GM18517 (cell line): ENCODE data around the gene ACOT12.
"Not testable (repeated sequence)": the region's sequence is repeated elsewhere in the genome, so short reads cannot be mapped to it uniquely, and the experiment has no call there.

Source experiments
- ATAC-seq: cut with Tn5 transposase; IDR thresholded peaks from one replicate; pipeline ENCODE4 v1.9.1; 2021; ENCODE audit warnings: mild to moderate bottlenecking, moderate library complexity; ENCODE audit not compliant: unreplicated experiment

ACOT12 gene

GRCh38 chr5:81393783-81394718 is at the start of gene ACOT12:
TSS of gene ACOT12 (minus strand) at chr5:81394134. CDS start at chr5:81394114, 20 bp downstream.
- no peak for ATAC-seq

- no peak for ATAC-seq
These were observed 41.1 kb upstream of the ACOT12 start for GRCh38 chr5:81435023-81435422.

DNA sequence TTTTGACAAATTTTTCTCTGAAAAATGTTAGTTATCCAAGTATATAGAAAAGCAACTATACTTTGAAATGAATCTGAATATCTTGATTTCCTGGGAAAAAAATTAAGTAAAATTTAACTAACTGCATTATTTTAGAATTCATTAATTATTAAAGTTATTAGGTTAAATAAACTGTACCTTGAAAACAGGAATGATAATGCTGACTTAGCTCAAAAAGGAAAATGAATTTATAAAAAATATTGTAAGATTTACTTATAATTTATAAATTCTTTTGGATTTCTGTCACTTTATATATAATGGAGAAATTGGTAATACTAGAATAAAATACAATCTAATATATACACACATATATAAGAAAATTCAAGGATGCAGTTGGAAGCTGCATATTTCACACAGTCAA is 36.1 kb upstream of the ACOT12 start:
- no peak for ATAC-seq

DNA sequence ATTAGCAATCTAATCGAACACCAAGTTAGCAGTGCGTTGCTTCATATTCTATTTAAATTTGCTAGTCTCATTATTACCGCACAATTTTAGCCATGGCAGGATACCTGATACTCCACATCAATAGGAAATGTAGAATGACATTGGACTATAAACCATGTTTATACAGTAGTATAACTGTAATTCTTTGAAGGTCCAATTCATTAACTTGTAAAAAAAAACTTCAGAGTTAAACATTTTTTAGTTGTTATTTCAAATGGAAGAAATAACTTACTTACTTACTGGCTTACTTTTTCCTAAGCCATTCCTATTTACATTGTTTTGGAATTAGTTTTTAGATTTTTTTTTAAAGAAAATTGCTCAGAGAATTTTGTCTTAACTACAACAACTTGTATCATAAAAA is 35.4 kb upstream of the ACOT12 start:
- ATAC-seq, result no peak

DNA sequence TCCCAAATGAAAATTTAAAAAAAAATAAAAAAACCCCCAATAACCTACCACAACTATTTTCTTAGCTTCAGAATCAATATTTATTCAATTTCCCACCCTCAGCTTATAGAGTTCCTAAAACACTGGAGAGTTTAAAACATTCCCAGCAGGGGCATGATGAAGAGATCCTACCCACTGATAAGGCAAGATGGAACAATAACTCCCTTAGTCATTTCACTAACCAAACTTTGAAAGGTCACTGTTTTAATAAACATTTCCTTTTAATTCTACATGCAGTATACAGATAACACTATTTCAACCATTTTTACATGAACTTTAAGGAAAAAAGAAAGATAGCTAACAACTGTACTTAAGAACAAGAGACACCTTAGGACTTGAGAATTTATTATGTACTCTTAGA is 34.9 kb upstream of the ACOT12 start:
- no peak for ATAC-seq

GRCh38 chr5:81428446-81428845 is 34.5 kb upstream of the ACOT12 start:
- ATAC-seq, result no peak

- ATAC-seq, result no peak
These were observed 33.6 kb upstream of the ACOT12 start for GRCh38 chr5:81427566-81427965.

DNA sequence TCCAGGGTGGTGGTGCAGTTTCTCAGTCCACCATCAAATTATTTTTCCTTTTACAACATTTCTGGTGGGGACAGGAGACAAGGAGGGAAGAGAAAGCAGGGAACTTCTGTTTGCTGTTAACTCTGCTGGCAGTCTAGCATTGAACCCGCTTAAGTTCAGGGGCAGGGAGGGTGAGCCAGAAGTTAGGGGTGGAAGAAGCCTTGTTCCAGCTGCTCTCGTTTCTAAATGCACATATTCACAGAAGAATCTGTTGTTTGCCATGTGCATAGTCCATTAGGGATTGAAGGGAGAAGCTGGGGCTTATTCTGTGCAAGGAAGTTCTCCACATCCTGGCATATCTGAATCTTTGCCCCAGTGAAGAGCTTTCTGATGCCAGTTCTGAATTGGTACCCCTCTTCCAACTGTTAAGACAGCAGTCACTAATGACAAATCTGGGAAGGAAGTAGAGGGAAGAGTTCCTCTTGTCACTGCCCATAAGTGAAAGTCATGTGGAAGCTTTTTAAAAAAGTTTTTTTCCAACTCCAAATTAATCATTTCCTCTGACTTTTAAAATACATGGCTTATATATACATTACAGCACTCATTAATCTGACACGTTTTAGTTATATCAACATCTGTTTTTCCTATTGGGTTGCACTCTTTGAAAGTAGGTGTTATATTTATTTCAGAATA is 32.6 kb upstream of the ACOT12 start:
- no peak for ATAC-seq

DNA sequence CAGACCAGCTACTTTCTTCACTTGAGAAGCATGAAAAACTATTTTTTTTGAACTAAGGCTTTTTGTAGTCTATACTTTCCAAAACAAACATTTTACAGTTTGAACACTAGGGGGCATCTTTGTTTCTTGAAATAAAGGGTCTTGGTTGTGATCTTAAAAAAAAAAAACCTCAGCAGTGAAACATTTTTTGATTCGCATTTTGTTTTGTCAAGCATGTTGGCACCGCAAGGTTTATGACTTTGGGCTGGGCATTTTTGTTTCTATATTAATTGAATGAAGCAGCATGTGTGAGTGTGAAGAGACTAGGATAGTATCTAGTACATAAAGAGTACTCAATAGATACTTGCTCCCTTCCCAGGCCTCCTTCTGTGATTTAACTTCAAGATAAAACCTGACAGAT is 31.6 kb upstream of the ACOT12 start:
- no peak for ATAC-seq

DNA sequence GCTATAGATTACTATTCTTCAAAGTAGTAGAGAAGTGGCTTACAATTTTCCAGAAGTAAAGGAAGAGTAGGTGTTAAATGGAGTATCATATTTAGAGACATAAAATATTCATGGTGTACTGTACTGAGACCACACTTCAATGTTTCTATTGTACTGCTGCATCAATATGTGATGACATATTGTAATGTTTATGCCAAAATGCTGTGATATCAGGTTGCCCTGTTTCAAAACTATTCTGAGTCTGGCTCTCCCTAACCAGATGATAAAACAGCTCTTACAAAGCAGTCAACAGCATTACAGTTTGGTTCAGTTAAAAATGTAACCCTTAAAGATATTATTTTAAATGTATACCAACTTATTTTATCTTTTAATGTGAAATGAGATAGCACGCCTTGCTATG is 30.8 kb upstream of the ACOT12 start:
- no peak for ATAC-seq

DNA sequence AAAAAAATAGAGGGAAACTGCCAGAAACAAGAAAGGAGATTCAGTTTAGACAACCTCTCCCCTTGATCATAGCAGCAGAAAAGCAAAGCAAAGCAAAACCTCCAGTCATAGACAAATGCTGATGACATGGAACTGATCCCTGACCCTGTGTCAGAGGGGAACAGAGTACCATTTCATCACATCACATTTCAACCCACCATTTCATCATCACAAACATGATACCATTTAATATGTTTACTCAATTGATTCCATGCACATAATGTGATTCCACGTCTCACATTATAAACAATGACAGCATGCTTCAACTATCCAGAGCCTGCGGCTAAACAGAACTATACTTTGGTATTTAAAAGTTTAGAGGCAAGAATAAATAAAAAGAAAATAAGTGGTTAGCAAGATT is 28.7 kb upstream of the ACOT12 start:
- no peak for ATAC-seq

- no peak for ATAC-seq
These were observed 26.2 kb upstream of the ACOT12 start for GRCh38 chr5:81420039-81420667.

DNA sequence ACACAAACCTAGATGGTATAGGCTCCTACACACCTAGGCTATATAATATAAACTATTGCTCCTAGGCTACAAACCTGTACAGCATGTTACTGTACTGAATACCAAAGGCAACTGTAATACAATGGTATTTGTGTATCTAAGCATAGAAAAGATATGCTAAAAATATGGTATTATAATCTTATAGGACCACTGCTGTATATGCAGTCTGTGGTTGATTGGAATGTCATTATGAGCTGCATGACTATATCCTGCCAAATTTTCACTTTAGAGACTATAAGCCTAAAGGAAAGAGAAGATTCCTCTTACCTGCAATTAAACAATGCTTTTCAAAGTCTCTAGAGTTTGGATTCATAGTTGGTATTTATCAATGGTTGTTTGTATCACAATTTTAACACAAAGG is 24.7 kb upstream of the ACOT12 start:
- ATAC-seq, result no peak

DNA sequence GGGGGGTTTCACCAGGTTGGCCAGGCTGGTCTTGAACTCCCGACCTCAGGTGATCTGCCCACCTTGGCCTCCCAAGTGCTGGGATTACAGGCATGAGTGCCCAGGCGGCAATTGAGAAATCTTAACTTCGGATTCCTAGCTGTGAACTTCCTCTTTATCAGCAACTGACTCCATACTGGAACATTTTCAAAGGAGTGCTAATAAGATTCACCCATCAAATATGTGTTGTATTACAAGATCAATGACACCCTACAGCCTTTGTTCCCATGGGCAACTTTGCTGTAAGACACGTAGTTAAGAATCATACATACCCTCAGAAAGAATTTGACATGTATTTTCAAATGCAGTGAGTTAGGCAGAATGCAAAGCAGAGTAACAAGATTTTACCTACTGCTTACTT is 23.1 kb upstream of the ACOT12 start:
- ATAC-seq, result no peak

DNA sequence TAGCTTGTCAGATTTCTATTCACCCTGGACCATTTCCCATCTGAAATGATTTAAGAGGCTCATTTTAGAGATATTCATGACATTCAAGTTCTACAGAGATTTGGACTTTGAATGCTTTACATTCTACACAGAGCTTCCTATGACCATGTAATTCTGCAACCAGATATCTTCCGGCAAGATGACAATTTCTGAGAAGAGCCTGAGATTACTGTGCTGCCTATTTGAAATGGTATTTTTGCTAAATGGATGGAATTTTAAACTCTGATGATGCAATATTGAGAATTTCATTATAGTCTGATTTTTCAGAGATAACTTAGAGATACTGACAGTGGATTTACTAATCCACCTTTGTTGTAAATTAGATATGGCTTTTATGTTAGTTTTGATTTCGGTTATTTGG is 16.0 kb upstream of the ACOT12 start:
- no peak for ATAC-seq

- ATAC-seq, result no peak
These were observed 15.4 kb upstream of the ACOT12 start for GRCh38 chr5:81409361-81409760.

- ATAC-seq, result no peak
These were observed 14.6 kb upstream of the ACOT12 start for GRCh38 chr5:81408496-81408895.

DNA sequence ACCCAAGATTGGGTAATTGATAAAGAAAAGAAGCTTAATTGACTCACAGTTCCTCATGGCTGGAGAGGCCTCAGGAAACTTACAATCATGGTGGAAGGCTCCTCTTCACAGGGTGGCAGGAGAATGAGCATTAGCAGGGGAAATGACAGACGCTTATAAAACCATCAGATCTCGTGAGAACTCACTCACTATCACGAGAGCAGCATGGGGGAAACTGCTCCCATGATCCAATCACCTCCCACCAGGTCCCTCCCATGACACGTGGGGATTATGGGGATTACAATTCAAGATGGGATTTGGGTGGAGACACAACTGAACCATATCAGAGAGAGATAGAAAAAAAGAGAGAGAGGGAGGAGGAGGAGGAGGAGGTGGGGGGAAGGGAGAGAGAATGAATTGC is 13.9 kb upstream of the ACOT12 start:
- ATAC-seq, result not testable (repeated sequence)

DNA sequence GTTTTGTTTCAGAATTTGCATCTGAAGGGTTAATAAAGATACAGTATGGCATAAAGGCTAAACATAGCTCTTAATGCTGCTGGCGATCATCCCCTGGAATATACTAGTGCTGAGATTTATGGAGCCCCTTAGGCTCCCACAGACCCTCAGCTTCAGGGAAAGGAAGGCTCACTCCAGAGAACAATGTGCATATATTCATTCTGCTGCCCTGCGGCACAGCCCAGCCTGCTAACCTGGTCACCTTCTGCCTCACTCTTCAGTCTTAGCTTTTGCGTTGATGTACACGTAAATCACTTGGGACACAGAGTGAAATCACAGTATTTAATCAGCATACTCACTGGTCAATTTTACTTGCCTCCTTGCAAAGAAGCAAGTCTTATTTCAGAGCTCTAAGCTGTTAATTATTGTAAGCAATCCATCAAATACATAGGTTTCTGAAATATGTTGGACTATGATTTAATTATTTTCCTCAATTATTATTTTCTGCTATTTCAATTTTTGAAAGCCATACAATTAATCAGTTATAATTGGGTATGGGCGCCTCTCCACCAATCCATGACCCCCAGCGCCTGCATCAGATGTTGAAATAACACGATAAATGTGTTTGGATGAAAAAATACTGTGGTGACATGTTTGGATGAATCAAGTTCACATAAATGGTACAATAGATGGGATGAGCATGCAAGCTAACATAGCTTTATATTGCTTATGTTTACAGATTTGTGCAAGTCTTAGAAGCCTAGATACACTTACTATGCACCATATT is 11.4 kb upstream of the ACOT12 start:
- ATAC-seq, result no peak

GRCh38 chr5:81402192-81402930 is 8.4 kb upstream of the ACOT12 start:
- no peak for ATAC-seq
